T1000 (cell line): ENCODE results near the gene CSNK2A2.

ENCODE experiments used
- DNase-seq: peaks from one replicate; lab custom pipeline; 2025; ENCODE audit warnings: mixed read lengths; lab: John Stamatoyannopoulos, UW

CSNK2A2 gene

DNA sequence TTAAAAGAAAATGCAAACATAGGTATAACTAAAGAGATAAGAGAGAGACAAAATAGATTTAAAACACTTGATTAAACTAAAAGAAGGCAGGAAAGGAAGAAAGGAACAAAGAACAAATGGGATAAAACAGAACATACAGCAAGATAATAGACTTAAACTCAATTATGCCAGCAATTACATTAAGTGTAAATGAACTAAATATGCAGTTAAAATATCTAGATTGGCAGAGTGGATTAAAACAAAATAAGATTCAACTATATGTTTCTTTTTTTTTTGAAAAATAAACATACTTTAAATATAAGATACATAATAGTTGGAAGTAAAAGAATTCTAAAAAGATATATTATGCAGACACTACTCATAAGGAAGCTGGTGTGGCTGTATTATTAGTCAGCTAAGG is 59.1 kb downstream of the CSNK2A2 start:
- DNase-seq: no peak

DNA sequence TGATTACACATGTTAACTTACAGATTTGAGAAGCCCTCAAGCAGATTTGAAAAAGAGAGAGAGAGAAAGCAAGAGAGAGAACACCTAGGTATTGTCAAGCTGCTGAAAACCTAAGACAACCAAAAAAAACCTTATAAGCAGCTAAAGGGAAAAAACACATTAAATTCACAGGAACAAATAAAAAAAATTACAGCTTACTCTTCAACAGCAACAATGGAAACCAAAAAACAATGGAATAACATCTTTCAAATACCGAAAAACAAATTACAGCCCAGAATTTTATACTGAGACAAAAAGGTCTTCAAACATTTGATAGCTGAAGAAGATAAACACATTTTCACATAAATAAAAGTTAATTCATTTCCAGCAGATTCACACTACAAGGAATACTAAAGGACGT is 60.3 kb downstream of the CSNK2A2 start:
- no peak for DNase-seq

DNA sequence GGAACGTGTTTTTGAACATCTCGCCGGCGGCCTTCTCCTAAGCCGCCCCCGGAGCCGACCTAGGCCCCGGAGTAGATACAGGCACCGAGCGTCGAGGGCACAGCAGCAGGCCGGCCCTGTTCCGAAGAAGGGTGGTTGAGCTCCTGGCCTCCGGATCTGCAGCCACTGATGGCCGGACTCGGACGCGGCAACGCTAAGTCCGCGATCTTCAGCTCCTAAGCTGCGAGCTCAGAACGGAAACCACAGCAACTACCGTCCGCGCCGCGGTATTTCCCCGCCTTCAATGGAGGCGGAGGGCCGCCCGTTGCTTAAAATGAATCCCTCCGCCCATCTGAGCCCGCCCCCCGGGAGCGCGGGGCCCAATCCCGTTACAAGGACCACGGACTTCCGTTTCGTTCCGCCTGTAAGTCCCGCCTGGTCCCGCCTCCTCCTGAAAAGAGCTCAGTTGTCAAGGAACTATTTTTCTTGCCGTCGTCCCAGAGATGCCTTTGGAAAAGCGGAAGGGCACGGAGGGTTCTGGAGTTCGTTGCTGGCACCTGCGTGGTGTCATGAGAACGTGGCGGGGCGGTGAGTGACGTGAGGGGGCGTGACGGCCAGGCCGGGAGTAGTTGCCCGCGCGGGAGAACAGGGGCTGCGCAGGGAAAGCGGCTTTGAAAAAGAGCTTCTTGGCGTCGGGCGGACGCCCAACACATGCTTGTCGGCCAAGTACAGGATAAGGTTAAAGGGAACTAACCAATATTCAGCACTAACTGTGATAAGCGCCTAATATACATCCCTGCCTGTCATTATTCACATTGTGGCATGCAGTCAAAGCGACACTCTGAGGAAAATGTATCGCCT is 68.6 kb downstream of the CSNK2A2 start, which contains the start of gene CFAP20:
TSS of gene CFAP20 (minus strand) at position 285 of the 840 bp plus-strand sequence. CDS start at position 19, 266 bp downstream.
- peak; percentile 96 for DNase-seq

DNA sequence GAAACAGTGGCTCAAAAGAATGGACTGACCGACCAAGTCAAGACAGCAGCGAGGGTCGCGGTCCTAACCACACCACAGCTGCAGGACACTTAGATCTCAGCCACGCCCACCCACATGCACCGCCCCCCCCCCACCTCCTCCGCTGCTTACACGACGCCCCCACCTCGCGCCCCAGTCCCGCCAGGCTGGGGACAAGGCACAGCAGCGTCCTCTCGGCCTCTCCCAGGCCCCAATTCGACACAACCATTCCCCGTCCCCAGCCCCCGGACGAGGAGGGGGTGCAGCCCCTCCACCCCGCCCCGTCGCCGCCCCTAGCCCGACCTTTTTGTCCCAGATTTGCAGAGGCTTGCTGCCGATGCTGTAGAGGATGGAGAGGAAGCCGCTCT is 69.2 kb downstream of the CSNK2A2 start:
- DNase-seq: no peak

DNA sequence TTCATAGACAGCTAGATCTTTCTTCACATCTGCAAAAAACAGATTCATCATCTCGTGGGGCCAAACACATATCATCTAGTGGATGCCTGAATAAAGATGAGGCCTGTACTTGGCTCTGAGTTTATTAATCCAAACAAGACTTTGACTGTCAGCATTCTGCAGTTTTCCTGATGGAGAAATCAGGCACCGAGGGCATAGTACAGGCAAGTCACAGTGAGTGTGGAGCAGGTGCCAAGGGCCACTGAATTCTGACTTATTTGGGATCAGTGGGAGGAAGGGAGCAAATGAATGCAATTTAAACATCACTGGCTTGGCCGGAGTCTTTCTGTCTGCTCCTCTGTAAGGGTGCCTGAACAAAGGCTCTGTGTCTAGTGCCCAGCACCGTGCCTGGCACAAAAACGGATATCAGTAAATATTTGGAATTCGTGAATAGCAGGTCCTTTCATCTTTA is 69.7 kb downstream of the CSNK2A2 start:
- no peak for DNase-seq

DNA sequence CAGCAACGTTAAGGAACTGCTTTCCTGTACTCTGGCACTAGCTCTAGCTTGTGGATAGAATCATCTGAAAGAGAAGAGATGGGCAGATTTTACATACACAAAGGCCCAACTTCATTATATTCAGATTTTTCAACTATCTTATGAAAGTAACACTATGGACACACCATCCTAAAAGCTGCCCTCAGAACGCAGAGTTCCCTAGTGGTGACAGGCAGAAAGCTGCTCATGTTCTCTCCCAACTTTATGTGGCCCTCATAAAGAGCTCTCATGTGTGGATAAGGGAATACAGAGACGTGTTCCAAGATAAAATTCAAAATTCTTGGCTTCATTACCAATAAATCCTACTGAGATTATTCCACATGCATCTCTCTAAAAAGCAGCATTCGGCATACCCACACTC is 70.3 kb downstream of the CSNK2A2 start:
- no peak for DNase-seq

DNA sequence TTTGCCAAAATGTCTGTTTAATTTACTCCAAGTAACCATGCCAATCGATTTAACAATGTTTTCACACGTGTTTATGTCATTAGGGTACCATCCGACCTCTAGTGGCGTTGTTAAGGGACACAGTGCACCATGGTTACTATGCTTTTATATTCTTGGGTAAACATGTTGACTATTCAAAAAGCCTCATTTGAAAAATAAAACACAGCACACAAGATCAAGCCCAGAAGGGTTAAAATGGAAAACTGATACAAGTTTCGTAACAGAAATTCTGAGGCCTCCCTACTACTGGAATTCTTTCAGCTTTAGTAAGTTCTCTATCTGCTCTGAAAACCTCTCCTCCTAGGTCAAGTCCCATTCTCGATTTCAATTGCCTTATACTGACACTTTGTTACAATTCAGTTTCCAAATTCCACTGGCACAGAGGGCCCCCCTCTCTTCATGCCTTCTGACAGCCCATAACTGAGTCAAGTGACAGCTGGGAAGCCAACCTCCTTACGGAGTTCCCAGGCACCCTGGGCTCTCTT is 70.8 kb downstream of the CSNK2A2 start:
- no peak for DNase-seq

DNA sequence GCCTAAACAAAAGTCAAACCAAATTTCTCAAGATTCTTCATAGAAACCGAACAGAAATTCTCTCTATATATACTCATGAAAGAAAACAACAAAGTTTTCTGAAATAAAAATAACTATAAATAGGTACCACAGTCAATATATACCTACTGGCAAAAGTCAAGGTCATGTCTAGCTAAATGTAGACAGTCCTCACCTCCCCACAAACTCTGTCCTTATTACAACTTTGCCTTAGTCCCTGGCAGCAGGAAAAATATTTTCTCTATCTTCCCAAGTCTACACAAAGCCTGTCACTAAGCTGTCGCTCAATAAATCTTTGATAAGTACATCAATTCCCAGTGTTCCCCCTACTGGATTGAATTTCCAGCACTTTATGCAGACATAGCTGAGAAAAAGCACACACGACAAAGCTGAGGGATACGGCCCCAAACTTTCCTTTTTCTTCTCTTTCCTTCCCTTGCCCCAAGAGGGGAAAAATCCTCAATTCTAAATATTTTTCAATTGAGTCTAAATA is 71.4 kb downstream of the CSNK2A2 start:
- no peak for DNase-seq

DNA sequence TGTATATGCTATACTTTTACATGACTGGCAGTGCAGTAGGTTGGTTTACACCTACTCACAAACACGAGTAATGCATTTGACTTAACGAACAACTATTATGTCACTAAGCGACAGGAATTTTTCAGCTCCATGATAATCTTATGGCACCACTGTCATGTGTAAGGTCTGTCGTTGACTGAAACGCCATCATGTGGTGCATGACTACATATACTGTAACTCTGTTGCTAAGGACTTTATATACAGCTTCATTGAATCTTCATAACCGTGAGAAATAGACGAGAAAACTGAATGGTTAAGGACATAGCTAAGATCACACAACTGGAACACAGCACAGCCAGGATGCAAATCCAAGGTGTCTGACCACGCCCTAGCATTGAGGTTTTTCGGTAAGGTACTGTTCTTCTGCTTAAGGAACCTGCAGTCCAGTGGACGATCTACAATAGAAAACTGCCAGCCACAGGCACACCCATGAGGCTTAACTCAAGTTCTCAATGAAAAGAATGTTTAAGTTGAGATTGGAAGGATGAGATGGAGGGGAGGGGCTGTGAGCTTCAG is 72.0 kb downstream of the CSNK2A2 start:
- DNase-seq: no peak

DNA sequence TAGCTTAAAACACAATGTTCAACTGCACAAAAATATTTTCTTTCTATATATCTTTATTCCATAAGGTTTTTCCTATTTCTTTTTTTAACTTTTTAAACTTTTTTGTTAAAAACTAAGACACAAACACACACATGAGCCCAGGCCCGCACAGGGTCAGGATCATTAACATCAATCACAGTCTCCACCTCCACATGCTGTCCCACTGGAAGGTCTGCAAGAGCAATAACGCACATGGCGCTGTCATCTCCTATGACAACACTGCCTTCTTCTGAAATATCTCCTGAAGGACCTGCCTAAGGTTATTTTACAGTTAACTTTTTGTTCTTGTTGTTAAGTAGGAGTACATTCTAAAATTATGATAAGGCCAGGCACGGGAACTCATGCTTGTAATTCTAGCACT is 72.9 kb downstream of the CSNK2A2 start:
- DNase-seq: no peak

DNA sequence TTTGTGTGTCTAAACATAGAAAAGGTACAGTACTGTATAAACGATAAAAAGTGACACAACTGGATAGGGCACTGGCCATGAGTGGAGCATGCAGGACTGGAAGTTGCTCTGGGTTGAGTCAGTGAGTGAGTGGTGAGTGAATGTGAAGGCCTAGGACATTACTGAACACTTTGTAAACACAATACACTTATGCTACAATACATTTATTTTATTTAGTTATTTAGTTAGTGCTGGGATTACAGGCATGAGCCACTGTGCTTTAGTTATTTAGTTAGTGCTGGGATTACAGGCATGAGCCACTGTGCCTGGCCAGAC is 73.3 kb downstream of the CSNK2A2 start:
- no peak for DNase-seq

DNA sequence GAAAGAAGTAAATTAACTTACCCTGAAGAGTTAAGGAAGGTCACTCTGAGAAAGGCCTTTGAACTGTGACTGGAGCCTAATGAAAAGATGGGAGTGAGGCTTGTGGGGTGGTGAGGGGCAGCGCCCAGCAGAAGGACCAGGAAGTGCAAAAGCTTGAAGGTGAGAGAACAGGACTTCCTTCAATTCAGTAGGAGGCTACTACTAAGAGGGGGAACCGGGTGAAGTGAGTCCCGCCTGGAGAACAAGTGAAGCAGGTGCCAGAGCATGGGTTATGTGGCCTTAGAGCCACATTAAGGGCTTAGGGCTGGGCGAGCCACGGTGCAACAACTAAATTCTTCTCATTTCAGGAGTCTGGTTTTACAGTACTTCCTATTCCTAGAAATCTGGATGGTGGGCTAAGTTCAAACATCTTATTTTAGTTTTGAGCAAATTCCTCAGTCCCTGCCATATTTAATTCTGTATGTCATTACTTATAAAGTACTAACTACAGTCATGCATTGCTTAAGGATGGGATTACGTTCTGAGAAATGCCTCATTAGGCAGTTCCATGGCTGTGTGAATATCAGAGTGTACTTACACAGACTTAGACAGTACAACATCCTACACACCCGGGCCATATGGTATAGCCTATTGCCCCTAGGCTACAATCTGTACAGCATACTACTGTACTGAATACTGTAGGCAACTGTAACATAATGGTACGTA is 73.9 kb downstream of the CSNK2A2 start:
- no peak for DNase-seq

DNA sequence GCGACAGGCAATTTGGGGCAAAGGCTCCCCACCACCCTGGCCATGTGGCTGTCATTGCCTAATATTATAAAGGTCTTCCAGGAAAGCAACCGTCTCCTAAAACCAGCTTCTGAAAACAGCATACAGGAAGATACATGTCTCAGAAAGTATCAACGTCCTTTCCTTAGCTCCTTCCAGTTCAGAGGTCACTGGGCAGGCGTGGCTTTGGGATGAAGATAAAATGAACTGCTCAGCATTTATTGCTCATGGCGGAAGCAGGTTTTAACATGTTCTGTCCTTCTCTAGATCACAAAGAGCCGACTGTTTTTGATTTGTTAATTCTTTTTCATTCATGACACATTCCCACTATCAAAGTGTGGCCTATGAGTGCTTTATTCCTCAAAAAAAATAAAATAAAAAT is 76.8 kb downstream of the CSNK2A2 start:
- DNase-seq: no peak

DNA sequence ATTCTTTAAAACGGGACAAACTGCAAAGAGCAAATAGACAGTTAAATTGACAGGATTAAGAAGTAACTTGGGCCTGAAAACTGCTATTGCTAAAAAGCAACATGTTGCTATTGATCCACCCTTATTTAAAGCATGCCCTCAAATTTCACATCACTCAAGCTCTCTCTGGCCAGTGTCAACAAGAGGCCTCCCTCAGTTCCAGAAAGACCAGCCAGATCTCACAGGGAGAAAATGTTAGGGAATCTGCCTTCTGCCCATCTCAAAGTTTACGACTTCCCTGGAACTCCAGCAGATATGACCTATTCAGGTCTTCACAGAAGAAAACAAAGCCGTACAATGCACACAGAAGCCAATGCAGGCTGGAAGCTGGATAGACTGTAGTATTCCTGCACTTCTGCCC is 77.7 kb downstream of the CSNK2A2 start:
- no peak for DNase-seq

DNA sequence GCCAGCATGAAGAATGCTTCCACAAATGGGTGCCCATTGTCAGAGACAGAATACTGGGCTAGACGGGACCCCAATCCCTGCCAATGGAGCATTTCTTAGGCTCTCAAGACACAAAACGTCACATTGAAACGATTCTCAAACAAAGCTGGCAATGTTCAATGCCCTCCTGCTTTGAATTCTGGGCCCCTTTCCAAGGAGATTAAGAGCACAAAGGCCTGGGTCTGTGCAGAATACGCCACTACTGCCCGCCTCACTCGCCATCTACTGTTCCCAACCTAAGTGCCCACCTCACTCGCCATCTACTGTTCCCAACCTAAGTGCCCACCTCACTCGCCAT is 78.4 kb downstream of the CSNK2A2 start:
- DNase-seq: no peak

DNA sequence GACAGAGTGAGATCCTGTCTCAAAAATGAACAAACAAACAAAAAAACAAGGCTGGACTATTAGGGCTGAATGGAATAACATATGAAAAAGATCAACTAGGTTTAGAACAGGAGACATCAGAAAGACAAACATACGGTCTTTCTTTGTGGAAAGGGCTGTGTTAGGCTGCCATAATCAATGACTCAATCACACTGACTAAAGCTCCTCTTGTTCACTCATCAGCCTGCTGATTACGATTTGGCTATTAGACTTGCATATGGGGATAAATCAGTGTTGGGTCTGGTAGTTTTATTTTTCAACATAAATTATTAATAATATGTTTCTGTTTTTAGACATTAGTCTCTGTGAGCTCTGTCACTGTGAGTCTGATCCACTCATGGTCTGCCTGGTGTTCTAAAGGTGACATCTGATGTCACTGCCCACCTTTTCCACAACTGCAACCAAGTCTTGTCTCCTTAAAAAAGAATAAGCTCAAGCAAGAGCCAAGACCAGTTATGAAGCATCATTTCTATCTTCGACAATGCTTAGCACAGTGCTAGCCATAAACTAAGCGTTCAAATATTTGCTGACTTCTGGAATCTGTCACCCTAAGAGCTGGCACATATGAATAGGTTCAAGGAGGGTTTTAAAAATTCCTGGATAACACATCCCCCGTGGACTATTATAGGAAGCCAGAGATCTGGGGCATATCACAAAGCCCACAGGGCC is 79.0 kb downstream of the CSNK2A2 start:
- no peak for DNase-seq

DNA sequence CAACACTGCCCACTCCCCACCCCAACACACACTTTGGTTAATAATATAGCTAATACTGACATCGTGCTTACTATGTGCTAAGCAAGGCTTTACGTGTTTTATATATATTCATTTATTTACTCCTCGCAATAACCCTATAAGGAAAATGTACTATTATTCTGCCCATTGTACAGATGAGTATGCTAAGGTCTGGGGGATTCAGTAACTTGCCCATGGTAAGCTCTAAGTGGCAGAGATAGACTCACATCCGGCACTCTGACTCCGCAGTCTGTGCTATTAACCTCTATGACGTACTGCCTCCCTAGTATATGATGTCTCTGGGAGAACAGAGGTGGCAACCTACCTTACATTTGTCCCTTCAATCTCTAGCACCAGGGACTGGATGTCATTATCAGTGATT is 81.4 kb downstream of the CSNK2A2 start:
- DNase-seq: no peak

DNA sequence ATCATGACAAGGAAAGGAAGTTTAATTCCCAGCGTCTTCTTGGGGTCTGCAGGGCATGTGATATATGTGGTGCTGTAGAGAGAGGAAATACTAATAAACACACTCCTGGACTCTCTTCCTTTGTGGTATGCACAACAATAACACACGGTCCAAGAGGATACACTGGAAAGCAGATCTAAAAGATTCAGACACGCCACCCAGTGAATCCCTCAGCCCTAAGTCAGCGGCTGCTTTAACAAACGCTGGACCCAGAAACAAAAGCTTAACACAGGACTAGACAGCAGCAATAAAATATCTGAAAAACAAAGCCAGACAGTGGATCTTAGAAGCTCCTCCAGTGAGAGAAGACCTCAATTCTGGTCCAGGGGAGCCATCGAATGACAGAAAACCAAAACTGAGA is 81.8 kb downstream of the CSNK2A2 start:
- DNase-seq: no peak

DNA sequence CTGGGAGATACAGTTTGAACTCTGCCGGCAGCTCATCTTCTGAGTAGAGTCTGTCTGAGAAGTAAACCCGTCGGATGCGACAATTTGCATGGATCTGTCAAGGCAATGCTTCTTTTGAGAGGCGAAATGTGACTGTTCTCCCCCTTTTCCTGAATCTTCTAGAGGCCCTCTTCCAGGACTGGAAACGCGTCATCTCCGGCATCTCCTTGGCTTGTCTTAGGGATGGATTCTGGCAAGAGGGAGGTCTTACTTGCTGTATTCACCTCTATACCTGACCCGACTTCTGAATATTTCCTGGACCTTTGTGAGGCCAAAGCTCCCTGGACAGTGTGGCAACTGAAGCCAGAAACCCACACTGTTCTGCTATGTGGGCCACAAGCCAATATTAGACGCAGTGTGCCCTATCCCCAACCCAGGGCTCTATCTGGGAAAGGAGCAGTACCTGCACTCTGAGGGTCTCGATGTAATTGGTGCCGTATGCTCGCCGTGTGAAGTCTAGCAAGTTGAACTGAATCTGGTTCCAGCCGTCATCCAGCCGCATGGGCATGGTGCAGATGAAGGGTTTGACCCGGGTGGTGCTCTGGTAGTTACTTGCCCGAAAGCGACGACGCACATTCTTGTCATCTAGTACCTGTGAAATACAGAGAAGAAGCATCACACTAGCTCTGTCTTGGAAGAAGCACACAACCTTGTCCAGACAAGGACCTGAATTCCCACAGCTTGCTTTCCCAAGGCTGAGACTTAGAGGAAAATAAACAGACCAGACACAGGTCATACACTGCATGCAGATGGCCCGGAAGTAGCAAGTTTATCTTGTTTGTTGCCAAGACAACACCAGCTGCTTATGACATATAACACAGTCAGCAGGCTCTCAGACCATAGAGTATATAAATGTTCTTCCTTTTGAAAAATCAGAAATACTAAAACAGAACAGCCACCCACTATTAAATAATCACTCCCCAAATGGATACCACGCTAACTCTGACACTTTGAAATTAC is 82.8 kb downstream of the CSNK2A2 start:
- DNase-seq: no peak

DNA sequence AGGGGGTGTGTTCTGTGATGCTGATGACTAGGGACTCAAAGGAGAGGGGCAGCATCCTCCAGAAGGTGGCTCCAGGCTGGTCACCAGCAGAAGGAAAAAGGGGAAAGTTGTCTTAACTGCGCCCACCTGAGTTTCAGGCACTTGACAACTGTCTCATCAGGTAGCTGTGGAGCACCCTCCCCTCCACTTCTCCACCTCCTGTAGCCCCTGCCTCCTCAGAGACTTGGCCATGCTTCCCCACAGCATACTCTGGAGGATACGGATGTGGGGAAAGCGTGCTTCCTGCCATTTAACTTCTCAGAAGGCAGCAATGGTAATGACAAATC is 86.6 kb downstream of the CSNK2A2 start:
- no peak for DNase-seq
